ENCODE results near the gene RGS10.

Gene RGS10

DNA sequence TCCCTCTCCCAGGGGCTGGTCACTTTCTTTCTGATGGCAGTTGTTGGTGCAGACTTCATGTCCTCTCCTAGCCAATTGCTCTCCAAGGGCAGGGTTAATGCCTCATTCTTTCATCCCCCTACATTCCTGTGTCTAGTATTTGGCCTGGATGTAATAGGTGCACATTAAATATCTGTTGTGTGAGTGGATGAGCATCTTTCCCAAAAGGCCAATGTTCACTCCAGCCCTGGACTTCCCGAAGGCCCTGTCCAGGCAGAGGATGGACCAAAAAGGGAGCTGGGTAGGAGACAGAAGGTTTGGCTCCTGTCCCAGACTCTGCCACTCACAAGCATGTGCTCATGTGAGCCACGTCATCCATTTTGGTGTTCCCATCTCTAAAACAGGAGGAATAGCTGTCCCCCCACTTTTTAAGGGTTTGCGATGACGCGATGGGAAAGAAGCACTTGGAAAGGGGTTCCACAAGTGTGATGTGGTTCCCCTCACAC is 47.5 kb downstream of the RGS10 start:
- H3K27ac ChIP-seq = no peak overlapping the region
- TF ChIP-seq ZFX (IDR thresholded peaks at IDR 0.05; ENCODE audit: borderline replicate concordance) = no peak
- TF ChIP-seq, protein P1, sequence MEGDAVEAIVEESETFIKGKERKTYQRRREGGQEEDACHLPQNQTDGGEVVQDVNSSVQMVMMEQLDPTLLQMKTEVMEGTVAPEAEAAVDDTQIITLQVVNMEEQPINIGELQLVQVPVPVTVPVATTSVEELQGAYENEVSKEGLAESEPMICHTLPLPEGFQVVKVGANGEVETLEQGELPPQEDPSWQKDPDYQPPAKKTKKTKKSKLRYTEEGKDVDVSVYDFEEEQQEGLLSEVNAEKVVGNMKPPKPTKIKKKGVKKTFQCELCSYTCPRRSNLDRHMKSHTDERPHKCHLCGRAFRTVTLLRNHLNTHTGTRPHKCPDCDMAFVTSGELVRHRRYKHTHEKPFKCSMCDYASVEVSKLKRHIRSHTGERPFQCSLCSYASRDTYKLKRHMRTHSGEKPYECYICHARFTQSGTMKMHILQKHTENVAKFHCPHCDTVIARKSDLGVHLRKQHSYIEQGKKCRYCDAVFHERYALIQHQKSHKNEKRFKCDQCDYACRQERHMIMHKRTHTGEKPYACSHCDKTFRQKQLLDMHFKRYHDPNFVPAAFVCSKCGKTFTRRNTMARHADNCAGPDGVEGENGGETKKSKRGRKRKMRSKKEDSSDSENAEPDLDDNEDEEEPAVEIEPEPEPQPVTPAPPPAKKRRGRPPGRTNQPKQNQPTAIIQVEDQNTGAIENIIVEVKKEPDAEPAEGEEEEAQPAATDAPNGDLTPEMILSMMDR (IDR thresholded peaks at IDR 0.05) = no peak

- no peak overlapping the region for H3K27ac ChIP-seq
- TF ChIP-seq, protein P1 (IDR thresholded peaks at IDR 0.05) = no peak
- no peak for TF ChIP-seq ZFX (IDR thresholded peaks at IDR 0.05; ENCODE audit: borderline replicate concordance)
These were observed 48.1 kb downstream of the RGS10 start for GRCh38 chr10:119494236-119495020.

GRCh38 chr10:119493155-119493554 is 49.4 kb downstream of the RGS10 start:
- TF ChIP-seq ZFX (IDR thresholded peaks at IDR 0.05; ENCODE audit: borderline replicate concordance) = no peak
- TF ChIP-seq, protein P1 (IDR thresholded peaks at IDR 0.05) = no peak
- no peak overlapping the region for H3K27ac ChIP-seq

DNA sequence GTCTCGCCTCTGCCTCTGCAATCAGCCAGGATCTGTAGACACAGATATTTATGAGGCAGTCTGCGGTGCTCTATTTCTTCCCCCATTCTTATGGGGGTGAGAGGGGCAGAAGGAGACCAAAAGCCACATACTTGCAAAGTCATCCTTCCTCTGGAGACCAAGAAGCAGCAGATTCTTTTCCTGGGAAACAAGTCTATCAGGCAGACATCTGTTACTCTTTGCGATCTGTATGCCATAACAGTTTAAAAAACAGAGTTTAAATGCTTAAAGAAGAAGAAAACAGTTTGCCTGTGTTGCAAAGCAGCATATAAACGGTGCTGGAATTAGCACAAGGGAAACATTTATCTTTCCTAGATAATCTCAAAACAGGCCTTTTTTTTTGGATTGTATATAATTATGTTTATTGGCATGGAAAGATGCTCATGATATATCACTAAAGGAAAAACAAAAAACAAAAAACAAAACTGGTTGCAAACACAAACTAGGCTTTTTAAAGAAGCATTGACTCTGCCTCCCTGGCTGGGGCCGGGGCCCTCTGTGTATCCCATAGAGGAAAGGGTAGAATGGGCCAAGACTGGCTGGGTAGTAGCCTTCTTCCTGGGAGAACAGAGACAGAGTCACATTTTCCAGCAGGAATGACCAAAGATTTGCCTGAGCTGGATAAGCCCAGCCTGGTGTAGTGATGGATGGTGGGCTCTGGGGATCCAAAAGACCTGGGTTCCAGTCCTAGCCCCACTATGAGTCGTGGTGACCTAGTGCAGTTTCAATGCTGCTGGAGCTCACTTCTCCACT is 50.4 kb downstream of the RGS10 start:
- no peak overlapping the region for H3K27ac ChIP-seq
- TF ChIP-seq, protein P1 (IDR thresholded peaks at IDR 0.05) = no peak
- TF ChIP-seq ZFX (IDR thresholded peaks at IDR 0.05; ENCODE audit: borderline replicate concordance) = no peak

GRCh38 chr10:119489991-119490326 is 52.6 kb downstream of the RGS10 start:
- H3K27ac ChIP-seq = no peak overlapping the region

DNA sequence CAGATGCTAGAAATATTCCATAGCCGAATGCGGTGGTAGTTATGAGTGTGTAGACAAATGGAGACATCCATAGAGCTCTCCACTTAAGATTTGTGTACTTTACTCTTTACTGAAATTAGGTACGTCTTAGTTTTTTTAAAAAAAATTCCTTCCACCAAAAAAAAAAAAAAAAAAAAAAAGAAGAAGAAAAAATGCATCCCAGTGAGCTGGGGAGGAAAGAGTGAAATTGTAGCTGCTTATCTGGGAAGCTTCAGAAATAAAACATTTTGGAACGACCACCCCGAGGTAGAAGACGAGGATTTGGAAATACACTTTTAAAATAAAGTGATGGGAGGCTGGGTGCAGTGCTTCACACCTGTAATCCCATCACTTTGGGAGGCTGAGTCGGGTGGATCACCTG is 53.8 kb downstream of the RGS10 start:
- H3K27ac ChIP-seq = no peak overlapping the region

More at GRCh38 chr10:119489991-119490326, 52.6 kb downstream of the RGS10 start:
- TF ChIP-seq, protein P1 (IDR thresholded peaks at IDR 0.05) = peak; percentile 57
- no peak for TF ChIP-seq ZFX (IDR thresholded peaks at IDR 0.05; ENCODE audit: borderline replicate concordance)

More for the DNA sequence above, 53.8 kb downstream of the RGS10 start:
- no peak for TF ChIP-seq ZFX (IDR thresholded peaks at IDR 0.05; ENCODE audit: borderline replicate concordance)
- TF ChIP-seq, protein P1 (IDR thresholded peaks at IDR 0.05) = no peak
